GM21367 (cell line): Measurements from ENCODE around the gene ZBTB11.
"Not testable (repeated sequence)": the region's sequence is repeated elsewhere in the genome, so short reads cannot be mapped to it uniquely, and the experiment has no call there.

Experiments
- ATAC-seq: cut with Tn5 transposase; IDR thresholded peaks from one replicate; pipeline ENCODE4 v1.9.1; 2021; ENCODE audit not compliant: unreplicated experiment

ZBTB11 gene

GRCh38 chr3:101619734-101620133, 57.2 kb downstream of the ZBTB11 start:
- no peak for ATAC-seq

- no peak for ATAC-seq
Observed at GRCh38 chr3:101618726-101619125, 58.2 kb downstream of the ZBTB11 start.

GRCh38 chr3:101617478-101617877, 59.5 kb downstream of the ZBTB11 start:
- no peak for ATAC-seq

GRCh38 chr3:101615525-101615924, 61.4 kb downstream of the ZBTB11 start:
- ATAC-seq: no peak

- ATAC-seq: not testable (repeated sequence)
Observed at GRCh38 chr3:101613014-101613413, 63.9 kb downstream of the ZBTB11 start.

GRCh38 chr3:101611023-101611422, 65.9 kb downstream of the ZBTB11 start:
- no peak for ATAC-seq

GRCh38 chr3:101605398-101605797, 71.5 kb downstream of the ZBTB11 start:
- ATAC-seq: not testable (repeated sequence)

GRCh38 chr3:101603184-101603583, 73.7 kb downstream of the ZBTB11 start:
- ATAC-seq: no peak

GRCh38 chr3:101602731-101603130, 74.2 kb downstream of the ZBTB11 start:
- no peak for ATAC-seq
